ENCODE data around the gene MGST2. TPM values are rescaled to one million over a fixed set of nuclear protein-coding genes. Genes with fewer than 3 reads are reported as not detected.

MGST2 gene
- total RNA-seq, result 10 to 100 TPM; 23.4 to 44.1 TPM

GRCh38 chr4:139665690-139666529, at the start of gene MGST2:
MGST2 (plus strand) TSS chr4:139665819; CDS start chr4:139666020, 201 bp downstream.
- Histone ChIP-seq H3K9me3 (no peaks in the 10 kb centered on the region), H3K27ac (peak within 1 kb of the TSS; percentile 81 to 93 (median 90)), H3K4me3 (peak within 1 kb of the TSS in 1 of 2 donors; percentile 24), H3K27me3 (no peaks in the 10 kb centered on the region), H3K36me3 (replicated peaks in 1 of 2; ENCODE audit: insufficient read depth in 1 of 2, low read depth in 2 of 2) (no peaks in the 10 kb centered on the region), H3K4me1 (peaks cover 70% of the 10 kb centered on the region)
- DNase-seq (peak; percentile 77 to 86 (median 84)), ATAC-seq (peak; percentile 81)
- WGBS, 2 donors, result 0% methylated on average over 32 of the region's 32 CpGs
- intact Hi-C loops (cut with DNase I), result no loop called here
- peak; percentile 14 to 77 (median 75) for TF ChIP-seq POLR2A (IDR thresholded peaks at IDR 0.05)
- TF ChIP-seq CTCF (IDR thresholded peaks at IDR 0.05), result peak in 2 of 7 experiments; percentile 12 to 13

GRCh38 chr4:139617702-139618490, 47.7 kb upstream of the MGST2 start:
- Histone ChIP-seq H3K4me1 (no peaks in the 10 kb centered on the region), H3K9me3 (no peaks in the 10 kb centered on the region), H3K27ac (no peak overlapping the region), H3K4me3 (no peak overlapping the region), H3K27me3 (no peaks in the 10 kb centered on the region), H3K36me3 (replicated peaks in 1 of 2; ENCODE audit: insufficient read depth in 1 of 2, low read depth in 2 of 2) (no peaks in the 10 kb centered on the region)
- ATAC-seq (no peak), DNase-seq (no peak)
- no peak for TF ChIP-seq POLR2A (IDR thresholded peaks at IDR 0.05)
- peak in 6 of 7 experiments; percentile 21 to 29 (median 28) for TF ChIP-seq CTCF (IDR thresholded peaks at IDR 0.05)
- 54 to 64% methylated on average over 7 of the region's 7 CpGs for WGBS, 2 donors
- intact Hi-C loops (cut with DNase I), result no loop called here

GRCh38 chr4:139619644-139620043, 46.0 kb upstream of the MGST2 start:
- ATAC-seq (peak; percentile 45), DNase-seq (no peak)
- Histone ChIP-seq H3K9me3 (no peaks in the 10 kb centered on the region), H3K27me3 (no peaks in the 10 kb centered on the region), H3K27ac (no peak overlapping the region), H3K36me3 (replicated peaks in 1 of 2; ENCODE audit: insufficient read depth in 1 of 2, low read depth in 2 of 2) (no peaks in the 10 kb centered on the region), H3K4me1 (no peaks in the 10 kb centered on the region), H3K4me3 (no peak overlapping the region)
- 80 to 86% methylated on average over 5 of the region's 5 CpGs for whole genome bisulfite sequencing, 2 donors
- intact Hi-C loops (cut with DNase I), result no loop called here
- TF ChIP-seq POLR2A (IDR thresholded peaks at IDR 0.05) (no peak), CTCF (IDR thresholded peaks at IDR 0.05) (peak; percentile 15 to 57 (median 40))

GRCh38 chr4:139622901-139623381, 42.7 kb upstream of the MGST2 start:
- H3K27me3 ChIP-seq, result no peaks in the 10 kb centered on the region
- WGBS, 2 donors, result 72 to 86% methylated on average over 4 of the region's 4 CpGs
- intact Hi-C loops (cut with DNase I), result no loop called here
- ATAC-seq, result no peak
- H3K4me1 ChIP-seq, result no peaks in the 10 kb centered on the region
- H3K27ac ChIP-seq, result no peak overlapping the region
- DNase-seq, result no peak
- no peaks in the 10 kb centered on the region for H3K36me3 ChIP-seq (replicated peaks in 1 of 2; ENCODE audit: insufficient read depth in 1 of 2, low read depth in 2 of 2)
- H3K4me3 ChIP-seq, result no peak overlapping the region
- no peaks in the 10 kb centered on the region for H3K9me3 ChIP-seq
- TF ChIP-seq POLR2A (IDR thresholded peaks at IDR 0.05), result no peak
- TF ChIP-seq CTCF (IDR thresholded peaks at IDR 0.05), result no peak

Data from body of pancreas (tissue), 4 donors.